ENCODE measurements around the gene SUCLG2.
"Not testable (repeated sequence)": the region's sequence is repeated elsewhere in the genome, so short reads cannot be mapped to it uniquely, and the experiment has no call there.

SUCLG2 gene

DNA sequence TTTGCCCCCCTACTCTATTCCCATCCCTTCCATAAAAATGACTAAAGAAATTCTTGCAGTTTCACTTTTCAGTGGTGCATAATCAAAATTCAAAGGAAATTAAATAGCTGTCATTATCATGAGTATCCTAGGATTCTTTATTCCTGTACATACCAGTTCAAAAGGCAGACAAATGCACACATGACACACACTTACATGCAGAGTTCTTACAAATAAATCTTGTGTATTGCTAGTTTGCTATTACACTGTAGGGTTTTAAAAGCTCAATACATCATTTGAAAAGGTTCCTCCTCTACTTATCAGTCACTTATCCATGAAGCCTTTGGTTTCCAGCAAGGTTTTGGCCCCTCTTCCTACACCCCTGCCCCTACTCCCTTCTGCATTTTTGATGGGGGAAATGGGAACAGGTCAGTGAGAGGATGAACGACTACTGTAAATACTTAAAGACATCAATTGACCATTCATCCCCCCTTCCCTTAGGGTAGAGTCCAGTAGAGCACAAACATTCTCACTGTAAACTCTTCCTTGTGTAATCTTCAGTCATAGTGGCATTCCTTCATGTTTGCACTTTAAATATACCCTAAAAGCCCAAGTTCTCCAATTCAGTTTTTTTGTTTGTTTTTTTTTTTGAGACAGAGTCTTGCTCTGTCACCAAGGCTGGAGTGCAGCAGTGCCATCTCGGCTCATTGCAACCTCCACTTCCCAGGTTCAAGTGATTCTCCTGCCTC is 92.6 kb downstream of the SUCLG2 start:
- no peak for DNase-seq (ENCODE audit: low read depth in 1 of 2, low spot score in 1 of 2)

DNA sequence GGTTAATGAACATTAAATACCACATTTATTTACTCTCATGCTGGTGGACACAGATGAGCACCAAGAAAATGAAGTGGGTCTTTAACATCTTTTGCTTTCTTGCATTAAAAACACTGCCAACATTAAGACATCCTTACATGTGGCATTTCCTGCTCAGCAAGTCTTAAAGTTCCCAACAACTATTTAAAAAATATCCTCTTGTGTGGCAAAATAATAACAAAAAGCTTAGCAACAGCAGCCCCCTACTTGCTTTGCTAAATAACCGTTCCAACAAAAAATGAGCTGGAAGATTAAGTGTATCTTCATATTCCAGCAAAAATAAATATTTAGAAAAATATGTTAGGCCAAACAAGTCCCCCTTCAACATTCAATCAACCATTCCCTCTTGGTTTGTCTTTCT is 93.1 kb downstream of the SUCLG2 start:
- DNase-seq (ENCODE audit: low read depth in 1 of 2, low spot score in 1 of 2): no peak

GRCh38 chr3:67559029-67559605 is 95.3 kb downstream of the SUCLG2 start:
- DNase-seq (ENCODE audit: low read depth in 1 of 2, low spot score in 1 of 2): no peak

DNA sequence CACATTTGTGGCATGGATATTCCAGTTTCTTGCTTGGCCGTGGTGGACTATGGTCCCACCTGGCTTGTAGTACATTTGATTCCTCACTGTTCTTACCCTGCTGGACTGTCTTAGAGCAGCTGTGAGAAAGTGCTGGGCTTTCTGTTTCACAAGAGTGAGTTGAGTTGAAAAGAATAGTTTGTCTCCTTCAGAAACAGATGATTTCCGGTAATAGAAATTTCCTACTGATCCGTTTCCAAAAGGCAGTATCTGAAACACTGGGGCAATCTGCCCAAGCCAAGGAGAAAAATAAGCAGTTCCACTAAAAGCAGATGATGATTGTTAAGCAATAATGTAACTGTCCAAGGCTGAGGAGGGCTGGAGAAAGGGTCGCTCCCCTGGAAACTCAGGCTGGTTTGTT is 96.0 kb downstream of the SUCLG2 start:
- DNase-seq (ENCODE audit: low read depth in 1 of 2, low spot score in 1 of 2): no peak

GRCh38 chr3:67557848-67558355 is 96.5 kb downstream of the SUCLG2 start:
- no peak for DNase-seq (ENCODE audit: low read depth in 1 of 2, low spot score in 1 of 2)

- no peak for DNase-seq (ENCODE audit: low read depth in 1 of 2, low spot score in 1 of 2)
These were observed 102.9 kb downstream of the SUCLG2 start for GRCh38 chr3:67551361-67552016.

- no peak for DNase-seq (ENCODE audit: low read depth in 1 of 2, low spot score in 1 of 2)
These were observed 103.9 kb downstream of the SUCLG2 start for GRCh38 chr3:67550541-67550940.

DNA sequence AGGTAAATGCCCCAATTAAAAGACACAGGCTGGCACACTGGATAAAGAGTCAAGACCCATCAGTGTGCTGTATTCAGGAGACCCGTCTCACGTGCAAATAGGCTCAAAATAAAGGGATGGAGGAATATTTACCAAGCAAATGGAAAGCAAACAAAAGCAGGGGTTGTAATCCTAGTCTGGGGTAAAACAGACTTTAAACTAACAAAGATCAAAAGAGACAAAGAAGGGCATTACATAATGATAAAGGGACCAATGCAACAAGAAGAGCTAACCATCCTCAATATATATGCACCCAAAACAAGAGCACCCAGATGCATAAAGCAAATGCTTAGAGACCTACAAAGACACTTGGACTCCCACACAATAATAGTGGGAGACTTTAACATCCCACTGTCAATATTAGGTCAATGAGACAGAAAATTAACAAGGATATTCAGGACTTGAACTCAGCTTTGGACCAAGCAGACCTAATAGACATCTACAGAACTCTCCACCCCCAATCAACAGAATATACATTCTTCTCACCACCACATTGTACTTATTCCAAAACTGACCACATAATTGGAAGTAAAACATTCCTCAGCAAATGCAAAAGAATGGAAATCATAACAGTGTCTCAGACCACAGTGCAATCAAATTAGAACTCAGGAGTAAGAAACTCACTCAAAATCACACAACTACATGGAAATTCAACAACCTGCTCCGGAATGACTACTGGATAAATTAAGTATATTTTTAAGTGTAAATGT is 111.7 kb downstream of the SUCLG2 start:
- not testable (repeated sequence) for DNase-seq (ENCODE audit: low read depth in 1 of 2, low spot score in 1 of 2)

DNA sequence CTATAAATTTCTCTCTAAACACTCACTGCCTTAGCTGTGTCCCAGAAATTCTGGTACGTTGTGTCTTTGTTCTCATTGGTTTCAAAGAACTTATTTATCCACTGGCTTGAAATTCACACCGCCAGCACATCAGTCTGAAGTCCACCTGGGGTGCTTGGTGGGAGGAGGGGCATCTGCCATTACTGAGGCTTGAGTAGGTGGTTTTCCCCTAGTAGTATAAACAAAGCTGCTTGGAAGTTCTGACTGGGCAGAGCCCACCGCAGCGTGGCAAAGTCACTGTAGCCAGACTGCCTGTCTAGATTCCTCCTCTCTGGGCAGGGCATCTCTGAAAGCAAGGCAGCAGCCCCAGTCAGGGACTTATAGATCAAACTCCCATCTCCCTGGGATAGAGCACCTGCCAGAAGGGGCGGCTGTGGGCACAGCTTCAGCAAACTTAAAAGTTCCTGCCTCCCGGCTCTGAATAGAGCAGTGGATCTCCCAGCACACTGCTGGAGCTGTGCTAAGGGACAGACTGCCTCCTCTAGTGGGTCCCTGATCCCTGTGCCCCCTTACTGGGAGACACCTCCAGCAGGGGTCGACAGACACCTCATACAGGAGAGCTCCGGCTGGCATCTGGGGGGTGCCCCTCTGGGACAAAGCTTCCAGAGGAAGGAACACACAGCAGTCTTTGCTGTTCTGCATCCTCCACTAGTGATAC is 114.1 kb downstream of the SUCLG2 start:
- DNase-seq (ENCODE audit: low read depth in 1 of 2, low spot score in 1 of 2): no peak

DNA sequence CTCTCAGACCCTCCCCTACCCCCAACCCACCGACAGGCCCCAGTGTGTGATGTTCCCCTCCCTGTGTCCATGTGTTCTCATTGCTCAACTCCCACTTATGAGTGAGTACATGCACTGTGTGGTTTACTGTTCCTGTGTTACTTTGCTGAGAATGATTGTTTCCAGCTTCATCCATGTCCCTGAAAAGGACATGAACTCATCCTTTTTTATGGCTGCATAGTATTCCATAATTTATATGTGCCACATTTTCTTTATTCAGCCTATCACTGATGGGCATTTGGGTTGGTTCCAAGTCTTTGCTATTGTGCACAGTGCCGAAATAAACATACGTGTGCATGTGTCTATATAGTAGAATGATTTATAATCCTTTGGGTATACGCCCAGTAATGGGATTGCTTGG is 117.2 kb downstream of the SUCLG2 start:
- DNase-seq (ENCODE audit: low read depth in 1 of 2, low spot score in 1 of 2): not testable (repeated sequence)

DNA sequence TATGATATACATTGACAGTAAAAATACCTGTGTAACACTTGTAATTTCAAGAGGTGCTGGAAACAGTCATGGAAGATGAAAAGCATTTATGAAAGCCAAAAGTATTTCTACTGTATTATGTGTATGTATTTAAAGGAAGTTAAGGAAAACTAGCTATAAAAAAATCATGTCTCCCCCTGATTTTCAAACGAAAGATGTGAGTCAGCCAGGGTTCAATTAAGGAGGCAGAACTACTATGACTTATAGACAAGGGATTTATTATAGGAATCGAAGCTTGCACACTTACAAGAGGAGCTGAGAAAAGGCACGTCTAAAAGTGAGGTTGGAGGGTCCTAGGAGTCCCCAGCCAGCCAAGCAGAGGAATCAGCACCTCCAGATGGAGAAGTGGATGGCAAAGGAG is 119.4 kb downstream of the SUCLG2 start:
- no peak for DNase-seq (ENCODE audit: low read depth in 1 of 2, low spot score in 1 of 2)

DNA sequence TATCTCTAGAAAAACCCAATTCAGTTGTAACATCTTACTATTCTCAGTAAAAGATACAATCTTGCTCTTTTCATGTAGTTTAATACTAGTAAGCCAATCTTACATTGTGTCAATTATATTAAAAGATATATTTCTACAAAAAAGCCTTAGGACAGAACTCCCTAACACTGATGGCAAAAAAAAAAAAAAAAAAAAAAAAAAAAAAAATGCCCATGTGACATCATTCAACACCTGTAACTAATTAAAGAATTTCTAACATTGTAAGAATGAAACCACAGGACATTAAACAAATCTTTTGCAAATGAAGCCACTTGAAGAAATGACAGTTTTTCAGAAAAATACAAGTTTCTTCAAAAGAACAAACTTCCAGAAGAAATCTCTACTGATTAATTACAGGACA is 119.8 kb downstream of the SUCLG2 start:
- DNase-seq (ENCODE audit: low read depth in 1 of 2, low spot score in 1 of 2): no peak

GRCh38 chr3:67531181-67532101 is 123.0 kb downstream of the SUCLG2 start:
- DNase-seq (ENCODE audit: low read depth in 1 of 2, low spot score in 1 of 2): no peak

GRCh38 chr3:67529915-67530314 is 124.5 kb downstream of the SUCLG2 start:
- DNase-seq (ENCODE audit: low read depth in 1 of 2, low spot score in 1 of 2): no peak

GRCh38 chr3:67529337-67529736 is 125.1 kb downstream of the SUCLG2 start:
- no peak for DNase-seq (ENCODE audit: low read depth in 1 of 2, low spot score in 1 of 2)

- no peak for DNase-seq (ENCODE audit: low read depth in 1 of 2, low spot score in 1 of 2)
These were observed 128.2 kb downstream of the SUCLG2 start for GRCh38 chr3:67526246-67526645.

GRCh38 chr3:67524046-67524445 is 130.4 kb downstream of the SUCLG2 start:
- no peak for DNase-seq (ENCODE audit: low read depth in 1 of 2, low spot score in 1 of 2)

GRCh38 chr3:67522081-67522480 is 132.3 kb downstream of the SUCLG2 start:
- DNase-seq (ENCODE audit: low read depth in 1 of 2, low spot score in 1 of 2): no peak

- DNase-seq (ENCODE audit: low read depth in 1 of 2, low spot score in 1 of 2): no peak
These were observed 133.3 kb downstream of the SUCLG2 start for GRCh38 chr3:67521053-67521646.

DNA sequence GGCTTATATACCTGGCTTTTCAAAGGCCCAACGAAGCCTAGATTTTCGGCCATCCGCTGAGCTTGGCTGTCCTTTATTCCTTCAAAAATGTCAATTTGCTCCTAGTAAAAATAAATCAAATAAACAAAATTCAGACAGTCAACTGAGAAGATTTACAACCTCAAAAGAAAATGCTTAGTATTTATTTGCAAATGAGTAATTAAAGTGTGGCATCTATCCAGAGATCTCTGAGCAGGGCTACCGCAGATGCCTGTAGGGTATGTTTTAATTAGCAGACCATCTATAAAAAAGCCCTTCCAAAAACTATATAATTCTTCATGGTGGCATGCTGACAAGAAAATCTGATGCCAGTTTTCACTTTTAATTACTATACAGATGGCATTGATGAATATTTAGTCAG is 136.2 kb downstream of the SUCLG2 start:
- DNase-seq (ENCODE audit: low read depth in 1 of 2, low spot score in 1 of 2): no peak
